Activated T-helper 17 cell treated with anti-CD3 and anti-CD28 coated beads, Interleukin-2, amount 50 U/mL, for 72 hours (primary cell): ENCODE measurements around the gene NCOA3. TPM values are rescaled to one million over a fixed set of nuclear protein-coding genes. Genes with fewer than 3 reads are reported as not detected.

Experiments used
- ATAC-seq: fragments of 150-1000 bp; cut with Tn5 transposase; replicated peaks from 2 replicates; pipeline ENCODE4 v1.10.0; 2021; ENCODE audit warnings: mild to moderate bottlenecking, moderate library complexity
- H3K27ac Mint-ChIP-seq: one replicate; pipeline ENCODE4 v1.8.0; 2022; ENCODE audit warnings: mixed read lengths
- H3K27me3 Mint-ChIP-seq: one replicate; pipeline ENCODE4 v1.8.0; 2022; ENCODE audit warnings: mixed read lengths
- H3K36me3 Mint-ChIP-seq: one replicate; pipeline ENCODE4 v1.8.0; 2022; ENCODE audit warnings: low read depth, mild to moderate bottlenecking, mixed read lengths
- H3K4me1 Mint-ChIP-seq: one replicate; pipeline ENCODE4 v1.8.0; 2022; ENCODE audit warnings: mixed read lengths
- H3K4me3 Mint-ChIP-seq: one replicate; pipeline ENCODE4 v1.8.0; 2022; ENCODE audit warnings: mild to moderate bottlenecking, mixed read lengths
- H3K9me3 Mint-ChIP-seq: one replicate; pipeline ENCODE4 v1.8.0; 2022; ENCODE audit warnings: mixed read lengths
- total RNA-seq, 2 donors: library from RNA; stranded (reverse); gene quantifications; one replicate each; pipeline ENCODE4 v1.2.3, GENCODE V29; 2022

The NCOA3 gene
- total RNA-seq, 2 donors from 2014 or later = 55.4 to 64.2 TPM

DNA sequence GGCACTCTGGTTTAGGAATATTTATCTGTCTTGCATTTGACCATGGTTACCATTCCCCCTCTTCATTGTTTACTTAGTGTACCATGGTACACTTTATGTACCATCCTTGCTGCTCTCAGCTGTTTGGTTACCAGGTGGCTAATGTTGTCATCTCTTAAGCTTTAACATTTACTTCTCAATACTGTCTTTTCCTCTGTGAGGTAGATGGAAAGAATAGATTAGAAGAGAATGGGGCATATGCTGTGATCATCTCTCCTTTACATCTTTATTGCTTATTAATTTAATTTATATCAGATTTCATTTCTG is 109.2 kb downstream of the NCOA3 start:
- ATAC-seq = peak; percentile 53
- Mint-ChIP-seq H3K4me1 (peaks cover 38% of the 10 kb centered on the region), H3K36me3 (peaks cover 53% of the 10 kb centered on the region), H3K27ac (peak overlapping the region; percentile 99), H3K9me3 (no peaks in the 10 kb centered on the region), H3K4me3 (peak overlapping the region; percentile 83), H3K27me3 (no peaks in the 10 kb centered on the region)

DNA sequence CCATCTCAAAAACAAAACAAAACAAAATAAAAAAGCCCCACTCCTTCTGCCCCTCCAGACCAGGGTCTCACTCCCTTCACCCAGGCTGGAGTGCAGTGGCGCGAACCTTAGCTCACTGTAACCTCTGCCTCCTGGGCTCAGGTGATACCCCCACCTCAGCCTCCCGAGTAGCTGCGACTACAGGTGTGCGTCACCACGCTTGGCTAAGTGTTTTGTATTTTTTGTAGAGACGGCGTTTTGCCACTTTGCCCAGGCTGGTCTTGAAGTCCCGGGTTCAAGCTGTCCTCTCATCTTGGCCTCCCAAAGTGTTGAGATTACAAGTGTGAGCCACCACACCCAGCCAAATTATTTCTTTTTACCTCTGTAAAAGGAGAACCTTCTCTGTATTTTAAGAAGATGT is 110.1 kb downstream of the NCOA3 start:
- Mint-ChIP-seq H3K9me3 (no peaks in the 10 kb centered on the region), H3K27me3 (no peaks in the 10 kb centered on the region), H3K36me3 (peaks cover 49% of the 10 kb centered on the region), H3K4me3 (peak overlapping the region; percentile 37), H3K27ac (peak overlapping the region; percentile 99), H3K4me1 (peaks cover 29% of the 10 kb centered on the region)
- ATAC-seq = no peak

- Mint-ChIP-seq H3K27me3 (no peaks in the 10 kb centered on the region), H3K4me1 (peaks cover 26% of the 10 kb centered on the region), H3K27ac (peak overlapping the region; percentile 99), H3K9me3 (no peaks in the 10 kb centered on the region), H3K36me3 (peaks cover 53% of the 10 kb centered on the region), H3K4me3 (peak overlapping the region; percentile 37)
- ATAC-seq = no peak
Observed at GRCh38 chr20:47612670-47613069, 111.0 kb downstream of the NCOA3 start.

- Mint-ChIP-seq H3K27me3 (no peaks in the 10 kb centered on the region), H3K36me3 (peaks cover 56% of the 10 kb centered on the region), H3K4me3 (no peak overlapping the region), H3K27ac (peak overlapping the region; percentile 81), H3K4me1 (peaks cover 26% of the 10 kb centered on the region), H3K9me3 (no peaks in the 10 kb centered on the region)
- ATAC-seq = no peak
Observed at GRCh38 chr20:47614703-47615309, 113.1 kb downstream of the NCOA3 start.

DNA sequence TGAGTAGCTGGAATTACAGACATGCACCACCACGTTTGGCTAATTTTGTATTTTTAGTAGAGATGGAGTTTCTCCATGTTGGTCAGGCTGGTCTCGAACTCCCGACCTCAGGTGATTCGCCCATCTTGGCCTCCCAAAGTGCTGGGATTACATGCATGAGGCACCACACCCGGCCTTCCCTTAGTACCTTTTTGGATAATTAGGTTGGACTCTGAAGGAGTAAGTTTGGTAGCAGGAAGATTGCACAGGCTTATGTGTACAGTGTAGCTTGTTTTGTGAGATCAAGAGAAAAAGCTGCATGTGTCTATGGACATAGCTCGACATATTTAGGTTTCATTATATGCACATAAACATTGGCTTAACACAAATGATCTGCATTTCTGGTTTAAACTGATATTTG is 116.8 kb downstream of the NCOA3 start:
- Mint-ChIP-seq H3K27ac (no peak overlapping the region), H3K9me3 (no peaks in the 10 kb centered on the region), H3K4me3 (no peak overlapping the region)

DNA sequence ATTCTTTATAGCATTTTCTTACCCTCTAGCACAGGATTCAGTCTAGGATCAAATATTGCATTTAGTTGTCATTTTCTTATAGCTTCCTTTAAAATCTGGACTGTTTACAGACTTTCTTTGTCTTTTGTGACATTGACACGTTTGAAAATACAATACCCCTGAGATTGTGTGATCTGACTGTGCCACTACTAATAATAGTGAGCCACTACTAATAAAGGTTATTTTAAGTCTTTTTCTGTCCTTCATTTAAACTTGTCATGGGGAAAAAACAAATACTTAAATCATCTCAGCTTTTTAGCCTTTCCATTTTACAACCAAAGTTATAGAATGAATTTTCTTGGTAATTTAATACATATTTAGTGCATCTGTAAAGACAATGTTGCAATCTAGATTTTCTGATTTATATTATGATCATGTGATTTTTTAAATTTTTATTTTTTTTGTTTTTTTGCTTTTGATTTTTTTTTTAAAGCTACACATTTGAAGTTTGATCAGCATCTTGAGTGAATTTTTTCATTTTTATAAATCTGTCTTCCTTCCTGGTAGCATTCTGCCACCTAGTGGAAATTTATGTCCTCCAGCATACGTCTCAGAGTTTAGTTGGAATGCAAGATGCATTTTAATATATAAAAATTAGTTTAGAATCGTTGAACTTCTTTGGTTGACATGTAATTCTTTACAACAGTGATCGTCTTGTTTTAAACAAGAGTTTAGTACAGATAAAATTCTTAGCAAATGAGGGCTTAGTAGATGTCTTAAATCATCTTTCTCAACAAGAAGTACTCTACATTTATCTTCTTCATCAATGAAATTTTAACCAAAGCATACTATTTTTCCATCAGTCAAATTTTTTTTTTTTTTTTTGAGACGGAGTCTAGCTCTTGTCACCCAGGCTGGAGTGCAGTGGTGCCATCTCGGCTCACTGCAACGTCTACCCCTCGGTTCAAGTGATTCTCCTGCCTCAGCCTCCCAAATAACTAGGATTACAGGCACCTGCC is 119.4 kb downstream of the NCOA3 start:
- H3K4me3 Mint-ChIP-seq = no peak overlapping the region
- no peak for ATAC-seq
- peaks cover 13% of the 10 kb centered on the region for H3K4me1 Mint-ChIP-seq
- no peaks in the 10 kb centered on the region for H3K9me3 Mint-ChIP-seq
- peak overlapping the region; percentile 68 for H3K27ac Mint-ChIP-seq
- peaks cover 61% of the 10 kb centered on the region for H3K36me3 Mint-ChIP-seq
- H3K27me3 Mint-ChIP-seq = no peaks in the 10 kb centered on the region

More for the DNA sequence above, 116.8 kb downstream of the NCOA3 start:
- Mint-ChIP-seq H3K4me1 (peaks cover 19% of the 10 kb centered on the region), H3K27me3 (no peaks in the 10 kb centered on the region), H3K36me3 (peaks cover 49% of the 10 kb centered on the region)
- no peak for ATAC-seq

- no peak overlapping the region for H3K4me3 Mint-ChIP-seq
- peak overlapping the region; percentile 79 for H3K27ac Mint-ChIP-seq
- H3K27me3 Mint-ChIP-seq = no peaks in the 10 kb centered on the region
- no peaks in the 10 kb centered on the region for H3K9me3 Mint-ChIP-seq
- no peak for ATAC-seq
- H3K4me1 Mint-ChIP-seq = peaks cover 13% of the 10 kb centered on the region
- peaks cover 65% of the 10 kb centered on the region for H3K36me3 Mint-ChIP-seq
Observed at GRCh38 chr20:47622118-47622665, 120.5 kb downstream of the NCOA3 start.

- H3K9me3 Mint-ChIP-seq = no peaks in the 10 kb centered on the region
- peaks cover 13% of the 10 kb centered on the region for H3K4me1 Mint-ChIP-seq
- H3K27ac Mint-ChIP-seq = no peak overlapping the region
- H3K36me3 Mint-ChIP-seq = peaks cover 67% of the 10 kb centered on the region
- H3K27me3 Mint-ChIP-seq = no peaks in the 10 kb centered on the region
- ATAC-seq = no peak
- no peak overlapping the region for H3K4me3 Mint-ChIP-seq
Observed at GRCh38 chr20:47623206-47623605, 121.5 kb downstream of the NCOA3 start.

- peaks cover 99% of the 10 kb centered on the region for H3K36me3 Mint-ChIP-seq
- H3K27ac Mint-ChIP-seq = no peak overlapping the region
- no peaks in the 10 kb centered on the region for H3K27me3 Mint-ChIP-seq
- no peak for ATAC-seq
- no peaks in the 10 kb centered on the region for H3K9me3 Mint-ChIP-seq
- H3K4me3 Mint-ChIP-seq = no peak overlapping the region
- peaks cover 2% of the 10 kb centered on the region for H3K4me1 Mint-ChIP-seq
Observed at GRCh38 chr20:47627540-47627939, 125.9 kb downstream of the NCOA3 start.

GRCh38 chr20:47629907-47630306 is 128.2 kb downstream of the NCOA3 start:
- Mint-ChIP-seq H3K4me1 (no peaks in the 10 kb centered on the region), H3K9me3 (no peaks in the 10 kb centered on the region), H3K4me3 (no peak overlapping the region), H3K36me3 (peaks cover 99% of the 10 kb centered on the region), H3K27me3 (no peaks in the 10 kb centered on the region), H3K27ac (no peak overlapping the region)
- no peak for ATAC-seq

DNA sequence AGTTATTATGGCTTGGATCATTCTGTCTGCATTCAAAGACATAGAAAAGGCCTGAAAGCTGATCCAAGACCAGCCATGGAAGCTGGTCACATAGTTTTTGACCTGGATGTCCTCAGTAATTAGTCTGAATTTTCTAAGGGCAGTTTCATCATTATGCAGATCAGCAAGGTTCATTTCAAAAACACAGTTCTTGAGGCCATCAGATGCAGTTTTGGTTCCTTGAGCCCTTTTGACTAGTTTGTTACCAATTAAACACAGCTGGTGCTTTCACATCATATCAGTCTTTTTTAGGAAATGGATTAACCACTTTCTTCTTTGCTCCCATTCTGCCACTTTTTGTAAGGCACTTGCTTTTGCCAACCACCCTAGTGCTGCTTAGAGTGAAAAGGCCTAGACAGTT is 129.4 kb downstream of the NCOA3 start:
- no peaks in the 10 kb centered on the region for H3K9me3 Mint-ChIP-seq
- H3K27me3 Mint-ChIP-seq = no peaks in the 10 kb centered on the region
- no peaks in the 10 kb centered on the region for H3K4me1 Mint-ChIP-seq
- ATAC-seq = no peak
- no peak overlapping the region for H3K4me3 Mint-ChIP-seq
- no peak overlapping the region for H3K27ac Mint-ChIP-seq
- H3K36me3 Mint-ChIP-seq = peaks cover 99% of the 10 kb centered on the region

DNA sequence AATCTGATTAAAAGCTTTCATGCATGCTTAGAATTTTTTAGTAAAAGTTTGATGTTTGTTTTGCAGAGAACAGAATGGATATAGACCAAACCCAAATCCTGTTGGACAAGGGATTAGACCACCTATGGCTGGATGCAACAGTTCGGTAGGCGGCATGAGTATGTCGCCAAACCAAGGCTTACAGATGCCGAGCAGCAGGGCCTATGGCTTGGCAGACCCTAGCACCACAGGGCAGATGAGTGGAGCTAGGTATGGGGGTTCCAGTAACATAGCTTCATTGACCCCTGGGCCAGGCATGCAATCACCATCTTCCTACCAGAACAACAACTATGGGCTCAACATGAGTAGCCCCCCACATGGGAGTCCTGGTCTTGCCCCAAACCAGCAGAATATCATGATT is 133.6 kb downstream of the NCOA3 start:
- Mint-ChIP-seq H3K9me3 (no peaks in the 10 kb centered on the region), H3K4me1 (no peaks in the 10 kb centered on the region), H3K4me3 (no peak overlapping the region), H3K36me3 (peaks cover 100% of the 10 kb centered on the region), H3K27me3 (no peaks in the 10 kb centered on the region), H3K27ac (no peak overlapping the region)
- no peak for ATAC-seq

- no peak for ATAC-seq
- Mint-ChIP-seq H3K27ac (no peak overlapping the region), H3K4me1 (no peaks in the 10 kb centered on the region), H3K36me3 (peaks cover 100% of the 10 kb centered on the region), H3K27me3 (no peaks in the 10 kb centered on the region), H3K4me3 (no peak overlapping the region), H3K9me3 (no peaks in the 10 kb centered on the region)
Observed at GRCh38 chr20:47638851-47639250, 137.2 kb downstream of the NCOA3 start.

- H3K27me3 Mint-ChIP-seq = no peaks in the 10 kb centered on the region
- H3K4me1 Mint-ChIP-seq = no peaks in the 10 kb centered on the region
- no peak overlapping the region for H3K27ac Mint-ChIP-seq
- no peak overlapping the region for H3K4me3 Mint-ChIP-seq
- H3K36me3 Mint-ChIP-seq = peaks cover 100% of the 10 kb centered on the region
- no peaks in the 10 kb centered on the region for H3K9me3 Mint-ChIP-seq
- no peak for ATAC-seq
Observed at GRCh38 chr20:47642118-47642517, 140.4 kb downstream of the NCOA3 start.

DNA sequence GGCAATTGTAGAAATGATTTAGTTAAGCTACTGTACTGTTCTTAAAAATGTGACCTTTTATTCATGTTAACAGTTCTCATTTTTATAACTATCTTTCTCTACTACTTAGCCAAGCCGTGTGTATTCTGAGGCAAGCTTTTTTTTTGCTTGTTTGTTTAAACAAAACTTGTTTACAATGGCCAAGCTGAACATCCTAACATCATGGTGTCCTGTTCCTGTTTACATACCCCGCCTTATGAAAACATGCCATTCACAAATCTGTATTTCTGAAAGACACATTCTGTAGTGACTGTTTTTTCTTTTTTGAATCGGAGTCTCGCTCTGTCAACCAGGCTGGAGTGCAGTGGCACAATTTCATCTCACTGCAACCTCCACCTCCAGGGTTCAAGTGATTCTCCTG is 140.9 kb downstream of the NCOA3 start:
- H3K27ac Mint-ChIP-seq = no peak overlapping the region
- H3K4me3 Mint-ChIP-seq = no peak overlapping the region
- H3K4me1 Mint-ChIP-seq = no peaks in the 10 kb centered on the region
- ATAC-seq = no peak
- no peaks in the 10 kb centered on the region for H3K9me3 Mint-ChIP-seq
- no peaks in the 10 kb centered on the region for H3K27me3 Mint-ChIP-seq
- peaks cover 100% of the 10 kb centered on the region for H3K36me3 Mint-ChIP-seq
